ENCODE measurements around the gene MUC4.
"Not testable (repeated sequence)": the region's sequence is repeated elsewhere in the genome, so short reads cannot be mapped to it uniquely, and the experiment has no call there.

Gene MUC4

GRCh38 chr3:195746346-195746745 is 65.4 kb downstream of the MUC4 start:
- DNase-seq (ENCODE audit: low read depth) = no peak
- TF ChIP-seq CTCF (IDR thresholded peaks at IDR 0.05; ENCODE audit: low read depth, low read length, missing control alignments) = no peak
- no peak overlapping the region for H3K4me3 ChIP-seq (ENCODE audit: low read depth, low read length)

- TF ChIP-seq CTCF (IDR thresholded peaks at IDR 0.05; ENCODE audit: low read depth, low read length, missing control alignments) = no peak
- DNase-seq (ENCODE audit: low read depth) = no peak
- H3K4me3 ChIP-seq (ENCODE audit: low read depth, low read length) = no peak overlapping the region
These were observed 67.3 kb downstream of the MUC4 start for GRCh38 chr3:195744437-195744836.

GRCh38 chr3:195739561-195740111 is 72.1 kb downstream of the MUC4 start:
- DNase-seq (ENCODE audit: low read depth) = no peak
- no peak overlapping the region for H3K4me3 ChIP-seq (ENCODE audit: low read depth, low read length)
- no peak for TF ChIP-seq CTCF (IDR thresholded peaks at IDR 0.05; ENCODE audit: low read depth, low read length, missing control alignments)

- DNase-seq (ENCODE audit: low read depth) = no peak
- TF ChIP-seq CTCF (IDR thresholded peaks at IDR 0.05; ENCODE audit: low read depth, low read length, missing control alignments) = no peak
- H3K4me3 ChIP-seq (ENCODE audit: low read depth, low read length) = no peak overlapping the region
These were observed 73.3 kb downstream of the MUC4 start for GRCh38 chr3:195738274-195739044.

GRCh38 chr3:195737782-195738181 is 73.9 kb downstream of the MUC4 start:
- not testable (repeated sequence) for H3K4me3 ChIP-seq (ENCODE audit: low read depth, low read length); DNase-seq (ENCODE audit: low read depth)

- TF ChIP-seq CTCF (IDR thresholded peaks at IDR 0.05; ENCODE audit: low read depth, low read length, missing control alignments) = no peak
- DNase-seq (ENCODE audit: low read depth) = no peak
- H3K4me3 ChIP-seq (ENCODE audit: low read depth, low read length) = no peak overlapping the region
These were observed 74.8 kb downstream of the MUC4 start for GRCh38 chr3:195736866-195737490.

- no peak overlapping the region for H3K4me3 ChIP-seq (ENCODE audit: low read depth, low read length)
- no peak for DNase-seq (ENCODE audit: low read depth)
- no peak for TF ChIP-seq CTCF (IDR thresholded peaks at IDR 0.05; ENCODE audit: low read depth, low read length, missing control alignments)
These were observed 76.6 kb downstream of the MUC4 start for GRCh38 chr3:195735036-195735695.
